ENCODE data around the gene MAGEA4.

GRCh38 chrX:151875270-151876026 lies 37.2 kb upstream of the MAGEA4 start:
- no peak for TF ChIP-seq CTCF (IDR thresholded peaks at IDR 0.05 in 8 of 11, conservative IDR thresholded peaks at IDR 0.05 in 3 of 11)
- TF ChIP-seq POLR2A (IDR thresholded peaks at IDR 0.05), result no peak
